Right renal pelvis (tissue), 4 donors: Measurements from ENCODE around the gene UNC5A. TPM values are rescaled to one million over a fixed set of nuclear protein-coding genes. Genes with fewer than 3 reads are reported as not detected.

Source experiments
- DNase-seq, 4 donors: peaks; one replicate each; pipeline ENCODE4 v3.0.0-alpha.2; 2013; ENCODE audit warnings: low read depth in 4 of 4, low spot score in 3 of 4, missing footprints in 1 of 4
- polyA plus RNA-seq, 4 donors: library from polyadenylated mRNA; unstranded; fragments of 120-200 nt; gene quantifications; one replicate each; pipeline ENCODE4 v1.2.1, GENCODE V29; 2013; ENCODE audit not compliant: insufficient read length in 4 of 4

The UNC5A gene
- polyA plus RNA-seq, 4 donors, result 0.11 to 0.38 (median 0.16) TPM

DNA sequence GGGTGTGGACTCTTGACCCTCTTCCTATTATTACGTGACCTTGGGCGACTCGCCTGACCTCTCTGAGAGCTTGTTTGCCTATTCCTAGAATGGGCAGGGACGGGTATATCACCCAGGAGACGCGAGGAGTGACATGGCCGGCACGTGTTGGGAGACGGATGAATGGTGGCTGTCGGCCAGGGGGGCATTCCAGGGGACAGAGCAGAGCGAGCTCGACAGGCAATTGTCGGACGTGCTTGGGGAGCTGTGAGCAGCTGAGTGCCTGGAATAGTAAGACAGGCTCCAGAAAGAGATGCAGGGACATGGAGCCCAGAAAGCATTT is 29.3 kb upstream of the UNC5A start:
- DNase-seq, result no peak

DNA sequence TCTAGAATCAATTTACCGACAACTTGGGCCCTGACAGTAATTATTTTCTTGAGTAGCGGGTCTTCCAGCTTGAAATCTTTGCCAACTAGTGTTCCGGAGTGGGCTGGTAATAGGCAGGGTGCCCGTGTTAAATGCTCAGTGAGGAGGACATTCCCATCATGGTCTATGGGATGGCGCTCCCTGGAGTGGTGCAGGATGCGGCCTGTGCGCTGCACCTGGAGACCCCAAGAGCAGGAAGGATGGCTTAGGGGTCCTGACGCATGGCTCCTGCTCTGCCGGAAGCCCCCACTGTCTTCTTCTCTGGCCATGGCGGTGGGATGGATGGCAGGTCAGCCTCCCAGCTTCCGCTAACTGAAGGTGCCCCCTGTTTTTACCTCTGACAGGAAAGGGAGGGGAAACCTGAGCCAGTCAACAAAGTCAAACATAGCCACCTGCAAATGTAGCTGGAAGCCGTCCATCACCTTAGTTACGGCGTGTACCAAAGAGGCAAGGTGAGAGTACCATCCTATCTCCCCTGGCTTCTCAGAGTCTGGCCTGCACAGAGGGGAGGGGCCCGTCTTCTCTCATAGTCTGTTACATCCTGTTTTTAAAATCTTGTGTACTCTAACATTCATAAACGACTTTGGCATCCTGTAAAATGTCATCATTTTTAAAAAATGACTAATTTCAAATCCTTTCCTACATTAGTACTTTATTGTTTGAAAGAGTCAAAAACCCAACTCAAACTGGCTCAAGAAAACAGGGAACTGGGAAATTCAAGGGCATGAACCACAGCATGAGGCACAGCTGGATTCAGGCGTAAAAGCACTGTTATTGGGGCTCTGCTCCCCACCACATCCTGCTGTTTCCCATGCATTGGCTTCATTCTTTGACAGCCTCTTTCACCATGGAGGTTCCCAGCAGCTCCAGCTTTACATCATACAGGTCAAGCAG is 28.5 kb upstream of the UNC5A start:
- DNase-seq, result no peak

DNA sequence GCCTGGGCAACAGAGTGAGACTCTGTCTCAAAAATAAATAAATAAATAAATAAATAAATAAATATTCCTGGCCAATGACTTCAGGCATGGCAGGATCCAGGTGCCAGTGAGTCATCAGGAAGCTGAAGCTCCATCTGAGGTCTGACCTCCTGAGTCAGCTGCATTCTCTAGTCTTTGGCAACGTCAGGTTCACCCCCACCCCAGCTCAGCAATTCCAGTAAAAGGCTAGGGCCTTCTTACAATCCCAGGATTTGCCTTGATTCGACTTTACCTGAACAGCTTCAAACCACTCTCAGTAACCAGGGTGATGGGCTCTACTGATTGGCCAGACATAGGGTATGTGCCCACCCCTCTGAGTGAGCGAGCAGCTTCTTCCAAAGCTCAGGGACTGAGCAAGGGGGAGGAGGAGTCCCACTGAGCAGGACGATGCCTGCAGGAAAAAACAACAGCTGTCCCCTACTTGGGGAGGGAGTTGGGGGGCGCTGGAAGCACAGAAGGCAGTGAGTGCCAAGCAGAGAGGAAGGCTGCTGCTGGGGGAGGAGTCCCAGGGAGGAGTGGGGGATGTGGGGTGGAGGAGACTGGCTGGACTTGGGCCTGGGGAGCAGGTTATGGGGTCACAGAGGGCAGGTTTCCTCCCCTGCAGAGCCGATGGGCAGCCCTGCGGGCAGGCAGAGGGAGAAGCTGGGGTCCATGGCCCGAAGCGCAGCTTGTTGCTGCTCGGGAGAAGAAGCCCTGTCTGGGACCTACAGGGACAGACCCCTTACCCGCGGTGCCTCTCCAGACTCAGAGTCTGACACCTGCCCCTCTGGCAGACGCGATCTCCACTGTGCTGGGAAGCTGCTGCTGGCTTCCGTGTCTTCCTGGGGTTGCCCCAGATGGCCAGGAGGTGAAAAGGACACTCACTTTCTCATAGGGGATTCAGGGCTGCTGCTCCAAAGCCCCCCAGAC is 25.9 kb upstream of the UNC5A start:
- no peak for DNase-seq

DNA sequence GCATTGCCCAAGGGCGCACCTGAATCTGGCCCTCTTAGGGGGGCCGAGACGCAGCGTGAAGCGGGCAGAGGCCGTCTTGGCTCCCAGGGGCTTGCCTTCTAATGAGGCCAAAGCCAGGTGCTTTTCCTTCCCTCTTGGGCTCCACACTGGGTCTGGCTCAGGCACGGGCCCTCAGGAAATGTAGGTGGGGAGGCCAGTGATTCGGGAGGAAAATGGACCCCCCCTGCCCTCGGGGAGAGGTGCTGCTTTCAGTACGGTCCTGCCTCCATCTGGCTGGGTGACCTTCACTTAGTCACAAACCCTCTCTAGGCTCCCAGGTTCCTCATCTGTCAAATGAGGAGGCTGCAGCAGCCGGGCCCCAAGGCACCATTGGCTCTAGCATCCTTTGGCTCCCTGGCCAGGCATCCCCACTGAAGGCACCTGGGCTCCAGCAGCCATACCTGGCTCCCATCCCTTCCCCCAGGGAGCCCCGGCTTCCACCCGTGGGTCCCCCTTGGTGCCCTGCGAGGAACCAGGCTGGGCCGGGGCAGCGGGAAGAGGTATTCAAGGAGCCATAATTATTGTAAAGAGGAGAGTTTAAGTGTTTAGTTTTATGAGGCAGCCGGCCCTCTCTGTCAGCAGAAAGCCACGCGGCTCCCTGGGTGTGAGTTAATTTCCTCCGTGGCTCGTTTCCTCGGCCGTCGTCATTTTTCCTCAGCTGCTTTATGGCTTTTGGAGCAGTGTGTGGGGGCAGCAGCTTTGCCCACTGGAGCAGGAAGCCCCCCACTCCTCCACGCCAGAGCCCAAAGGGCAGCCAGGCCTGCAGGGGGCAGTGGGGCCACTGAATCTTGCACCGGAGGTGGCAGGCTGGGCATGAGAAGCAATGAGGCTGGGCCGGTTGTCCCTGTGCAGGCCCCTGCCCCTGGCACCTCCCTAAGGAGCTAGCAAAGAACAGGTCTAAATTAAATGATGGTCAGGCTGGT is 24.9 kb upstream of the UNC5A start:
- no peak for DNase-seq

DNA sequence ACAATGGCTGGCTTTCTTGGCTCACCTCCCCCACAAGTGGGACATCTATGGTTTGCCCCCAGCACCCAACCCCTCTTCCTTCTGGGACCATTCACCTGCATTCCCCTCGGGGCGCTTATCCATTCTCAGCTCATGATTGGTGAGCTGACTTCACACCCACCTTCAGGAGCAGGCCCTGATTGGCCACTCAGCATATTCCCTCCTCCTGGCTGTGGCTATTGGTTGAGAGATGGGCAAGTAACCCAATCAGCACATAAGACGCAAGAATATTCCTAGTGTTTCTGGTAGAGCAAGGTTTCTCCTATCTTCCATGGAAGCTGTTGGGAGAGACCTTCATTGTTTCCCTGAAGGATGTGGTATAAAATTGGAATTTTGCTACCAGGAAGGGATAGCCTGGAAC is 22.7 kb upstream of the UNC5A start:
- DNase-seq, result no peak

DNA sequence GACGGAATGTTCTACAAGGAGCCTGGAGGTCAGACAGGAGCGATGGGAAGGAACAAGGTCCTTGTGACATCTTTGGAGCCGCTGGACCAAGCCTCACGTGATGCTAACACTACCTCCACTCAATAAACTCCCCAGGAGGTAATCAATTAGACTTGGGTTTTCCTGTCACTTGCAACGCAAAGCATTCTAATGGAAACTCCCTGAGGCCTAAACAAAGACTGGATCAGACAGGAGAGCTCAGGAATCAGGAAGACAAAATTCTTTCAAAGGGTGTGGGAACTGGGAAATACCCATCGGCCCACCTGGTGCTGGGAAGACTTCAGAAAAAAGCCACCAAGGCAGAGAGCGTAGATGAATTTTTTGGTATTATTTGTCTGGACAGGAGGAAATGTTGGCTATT is 22.3 kb upstream of the UNC5A start:
- DNase-seq, result no peak

DNA sequence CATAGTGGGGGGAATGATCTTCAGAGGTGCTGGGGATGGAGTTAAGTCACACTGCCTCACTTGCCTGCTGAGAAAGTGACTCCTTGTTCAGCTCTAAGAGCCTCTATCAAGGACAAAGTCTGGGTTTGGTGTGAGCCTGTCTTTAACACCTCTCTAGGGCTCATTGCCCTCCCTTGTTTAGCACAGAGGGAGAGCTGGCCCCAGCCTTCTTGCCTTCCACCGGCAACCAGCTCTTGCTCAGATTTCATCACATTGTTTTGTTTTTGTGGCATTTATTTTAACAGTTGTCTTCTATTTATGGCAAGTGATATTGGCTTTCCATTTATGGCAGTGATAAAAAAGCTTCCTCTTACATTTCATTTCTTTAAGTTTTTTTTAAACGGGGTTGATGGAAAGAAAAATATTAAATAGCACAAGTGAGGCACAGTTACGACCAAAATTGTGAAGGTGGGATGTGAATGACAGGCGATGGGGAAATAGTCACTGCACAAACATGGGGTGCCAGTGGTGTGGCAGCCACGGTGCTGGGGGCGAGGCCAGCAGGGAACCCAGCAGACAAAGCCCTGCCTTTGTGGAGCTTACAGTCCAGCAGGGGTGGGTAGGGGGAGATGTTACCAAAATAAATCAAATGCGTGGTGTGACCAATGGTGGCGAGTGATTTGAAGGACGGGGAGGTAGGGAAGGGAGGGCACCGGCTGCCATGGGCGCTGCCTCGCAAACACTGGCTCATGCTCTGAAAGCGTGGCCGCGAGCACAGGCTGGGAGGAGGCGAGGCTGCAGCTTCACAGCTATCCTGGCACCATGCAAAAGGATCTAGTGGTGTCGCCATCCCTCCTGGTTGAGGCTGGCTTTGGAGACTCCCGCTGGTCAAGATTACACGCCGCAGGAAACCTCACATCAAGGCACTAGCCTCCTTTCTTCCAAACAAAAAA is 21.2 kb upstream of the UNC5A start:
- DNase-seq, result no peak

DNA sequence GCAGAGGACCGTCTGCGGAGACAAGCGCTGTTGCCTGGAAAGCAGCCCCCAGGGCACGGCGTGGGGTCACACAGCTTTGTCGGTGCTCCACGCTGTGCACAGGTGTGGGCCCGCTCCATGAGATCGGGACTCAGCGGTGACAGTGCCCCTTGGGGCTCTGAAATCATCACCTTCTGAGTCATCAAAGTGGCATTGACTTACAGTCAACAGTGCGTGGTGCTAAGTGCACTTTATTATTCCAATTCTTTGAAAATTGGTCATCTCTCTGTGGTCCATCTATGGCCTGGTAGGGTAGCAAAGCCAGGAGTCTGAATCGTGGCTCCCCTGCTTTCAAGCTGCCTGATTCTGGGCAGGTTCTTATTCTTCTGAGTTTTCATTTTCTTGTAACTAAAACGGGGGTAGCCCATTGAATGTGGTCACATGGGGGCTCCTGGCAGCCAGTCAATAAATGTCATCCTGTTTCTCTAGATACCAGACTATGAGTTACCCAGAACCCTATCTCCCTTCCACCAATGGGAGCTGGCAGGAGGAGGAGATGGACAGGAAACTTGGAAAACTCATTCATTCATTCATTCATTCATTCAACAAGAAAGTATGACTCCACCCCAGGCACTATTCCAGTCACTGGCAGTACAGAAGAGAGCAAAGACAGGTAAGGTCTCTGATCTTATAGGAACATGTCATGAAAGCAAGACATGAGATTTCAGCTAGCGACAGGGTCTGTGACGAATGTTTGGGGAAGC is 20.3 kb upstream of the UNC5A start:
- no peak for DNase-seq

DNA sequence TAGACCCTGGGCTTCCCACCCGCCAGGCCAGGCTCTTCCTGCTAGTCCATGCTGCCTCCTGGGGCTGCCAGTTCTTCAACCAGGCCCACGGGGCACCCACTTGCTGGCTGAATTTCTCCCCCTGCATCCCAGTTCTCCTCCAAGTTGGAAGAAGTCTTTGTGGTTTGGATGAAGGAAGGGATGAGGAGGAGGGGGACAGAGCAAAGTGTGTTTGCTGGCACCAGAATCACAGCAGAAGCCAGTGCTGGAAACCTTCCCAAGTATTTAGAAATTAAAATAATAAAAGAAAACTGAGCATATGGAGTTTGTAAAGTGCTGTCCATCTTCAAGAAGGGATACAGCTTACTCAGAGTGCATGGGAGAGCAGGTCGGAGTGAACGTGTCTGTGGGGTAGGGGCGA is 19.4 kb upstream of the UNC5A start:
- no peak for DNase-seq

DNA sequence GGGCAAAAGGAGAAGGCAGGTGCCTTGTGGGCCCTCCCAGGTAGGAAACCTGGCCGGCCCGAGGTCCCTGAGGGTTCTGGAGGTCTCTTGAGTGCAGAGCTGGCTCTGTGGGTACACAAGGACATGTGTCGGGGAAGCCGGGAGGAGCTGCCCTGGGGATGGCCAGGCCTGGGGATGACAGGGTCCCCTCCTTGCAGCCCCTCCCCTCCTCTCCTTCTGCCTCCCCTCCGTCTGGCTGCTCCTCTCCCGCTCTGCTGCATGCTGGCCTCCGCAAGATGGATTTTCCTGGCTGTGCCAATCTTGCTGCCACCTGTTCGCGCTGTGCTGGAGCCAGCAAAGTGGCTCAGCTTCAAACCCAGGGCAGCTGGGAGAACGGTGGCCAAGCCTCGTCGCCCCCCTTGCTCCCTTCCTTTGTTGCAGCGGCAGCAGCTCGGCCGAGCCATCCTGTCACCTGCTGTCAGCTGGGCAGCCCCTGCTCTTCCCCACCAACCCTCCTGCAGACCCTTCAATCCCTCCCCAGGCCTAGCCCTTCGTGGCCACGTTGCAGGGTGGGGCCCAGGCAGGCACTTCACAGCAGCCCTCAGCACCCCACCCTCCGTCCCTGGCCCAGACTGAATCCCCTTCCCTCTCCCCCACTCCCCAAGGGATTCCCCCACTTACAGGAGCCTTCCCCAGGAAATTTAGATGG is 17.6 kb upstream of the UNC5A start:
- DNase-seq, result no peak

DNA sequence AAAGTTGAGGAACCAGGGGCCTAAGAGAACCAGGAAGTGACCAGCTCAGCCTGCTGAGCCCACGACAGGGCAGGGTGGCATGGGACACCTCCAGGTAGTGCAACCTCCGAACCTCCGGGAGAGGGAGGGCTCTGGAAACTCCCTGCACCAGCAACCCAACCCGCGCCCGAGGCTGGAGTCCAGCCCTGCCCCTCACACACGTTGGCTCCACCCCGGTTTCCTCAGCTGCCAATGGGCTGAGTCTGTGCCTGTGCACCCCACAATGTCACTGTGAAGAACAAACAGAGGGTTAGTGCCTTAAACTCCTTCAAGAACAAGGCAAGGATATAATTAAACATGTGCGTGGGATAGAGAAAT is 17.0 kb upstream of the UNC5A start:
- no peak for DNase-seq

DNA sequence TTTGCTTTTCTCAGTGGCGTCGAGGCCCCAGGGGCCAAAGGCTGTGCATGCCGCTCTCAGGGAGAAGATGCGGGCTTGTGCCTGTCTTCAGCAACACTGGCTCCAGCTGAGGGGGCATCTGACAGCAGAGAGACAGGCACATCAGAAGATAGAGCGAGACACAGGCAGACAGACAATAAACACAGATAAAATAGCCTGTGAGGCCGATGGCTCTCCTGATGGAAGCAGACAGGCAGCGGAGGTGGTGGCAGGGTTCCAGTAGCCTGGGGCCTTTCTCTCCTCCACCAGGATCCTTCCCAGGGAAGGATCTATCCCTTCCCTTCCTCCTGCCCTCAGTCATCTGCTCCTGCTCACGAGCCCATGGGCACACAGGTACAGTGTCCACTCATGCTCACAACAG is 16.6 kb upstream of the UNC5A start:
- no peak for DNase-seq

DNA sequence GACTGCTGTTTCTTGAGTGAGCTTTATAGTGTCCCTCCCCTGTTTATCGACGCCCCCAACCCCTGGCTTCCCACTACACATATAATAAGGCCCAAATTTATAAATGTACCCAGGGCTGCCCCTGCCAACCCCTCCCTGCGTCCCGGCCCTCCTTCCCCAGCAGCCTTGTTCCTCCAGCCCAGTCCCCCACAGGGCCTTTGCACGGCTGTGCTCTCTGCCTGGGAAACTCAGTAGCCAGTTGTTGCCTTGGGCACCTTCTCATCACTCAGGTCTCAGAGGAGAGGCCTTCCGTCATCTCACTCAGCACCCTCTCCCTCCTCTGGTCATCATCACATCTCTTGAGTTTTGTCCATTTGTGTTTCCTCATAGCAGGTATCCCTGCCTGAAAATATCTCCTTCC is 15.8 kb upstream of the UNC5A start:
- DNase-seq, result no peak

DNA sequence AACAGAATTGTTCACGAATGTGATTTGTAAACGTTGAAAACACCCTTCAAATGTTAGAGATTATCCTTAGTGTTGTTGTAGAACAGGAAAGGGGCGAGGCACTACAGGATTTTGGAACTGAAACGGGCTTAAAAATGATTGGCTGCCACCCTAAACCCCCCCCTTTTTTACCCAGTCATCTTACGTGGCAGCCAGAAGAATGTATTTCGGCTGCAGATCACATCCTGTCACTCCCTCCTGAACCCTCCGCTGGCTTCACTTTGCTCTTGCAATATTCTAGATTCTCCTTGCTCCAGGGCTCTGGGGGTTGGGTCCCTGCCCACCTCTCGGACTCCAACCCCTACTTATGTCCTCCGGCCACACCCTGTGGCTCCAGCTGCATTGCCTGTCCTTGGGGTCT is 13.9 kb upstream of the UNC5A start:
- no peak for DNase-seq

DNA sequence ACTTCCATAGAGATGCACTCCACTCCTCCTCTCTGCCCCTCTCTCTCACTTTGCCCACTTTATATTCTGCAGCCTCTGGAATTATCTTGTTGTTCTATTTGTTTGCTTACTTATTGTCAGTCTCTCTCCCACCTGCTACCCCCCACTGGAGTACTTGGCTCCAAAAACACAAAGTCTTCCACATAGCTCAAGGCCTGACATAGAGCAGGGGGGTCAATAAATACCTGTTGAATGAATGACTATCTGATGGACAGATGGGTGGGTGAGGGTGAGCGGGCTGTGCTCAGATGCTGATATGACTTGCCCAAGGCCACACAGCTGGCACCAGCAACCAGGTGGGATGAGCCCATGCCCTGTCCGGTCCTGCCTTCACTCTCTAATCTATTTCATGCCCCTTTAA is 13.4 kb upstream of the UNC5A start:
- no peak for DNase-seq

DNA sequence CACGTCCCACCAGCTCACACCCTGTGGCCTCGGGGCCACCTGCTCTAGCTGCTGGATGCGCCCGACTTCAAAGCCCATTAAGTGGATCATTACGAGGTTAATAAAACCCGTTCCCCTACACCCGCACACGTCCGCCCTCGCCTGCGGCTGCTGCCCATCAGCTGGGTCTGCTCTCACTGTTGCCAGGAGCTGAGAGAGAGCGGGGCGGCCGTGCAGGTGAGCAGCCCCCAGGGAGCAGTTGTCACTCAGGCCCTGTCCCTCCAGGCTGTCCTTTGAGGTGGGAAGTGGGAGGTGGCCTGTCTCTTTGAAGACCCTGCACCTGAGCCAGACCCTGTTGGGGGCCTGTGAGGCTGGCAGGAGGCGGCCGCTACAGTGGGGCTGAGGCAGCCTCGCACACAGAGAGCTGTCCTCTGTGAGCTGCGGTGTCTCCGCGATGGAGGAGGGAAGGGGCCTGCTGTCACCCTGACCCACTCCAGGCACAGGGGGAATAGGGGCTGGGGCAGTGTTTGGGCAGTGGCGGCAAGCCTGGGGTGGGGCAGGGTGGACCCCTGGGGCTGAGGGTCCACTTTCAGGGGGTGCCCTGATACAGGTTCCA is 12.8 kb upstream of the UNC5A start:
- no peak for DNase-seq

DNA sequence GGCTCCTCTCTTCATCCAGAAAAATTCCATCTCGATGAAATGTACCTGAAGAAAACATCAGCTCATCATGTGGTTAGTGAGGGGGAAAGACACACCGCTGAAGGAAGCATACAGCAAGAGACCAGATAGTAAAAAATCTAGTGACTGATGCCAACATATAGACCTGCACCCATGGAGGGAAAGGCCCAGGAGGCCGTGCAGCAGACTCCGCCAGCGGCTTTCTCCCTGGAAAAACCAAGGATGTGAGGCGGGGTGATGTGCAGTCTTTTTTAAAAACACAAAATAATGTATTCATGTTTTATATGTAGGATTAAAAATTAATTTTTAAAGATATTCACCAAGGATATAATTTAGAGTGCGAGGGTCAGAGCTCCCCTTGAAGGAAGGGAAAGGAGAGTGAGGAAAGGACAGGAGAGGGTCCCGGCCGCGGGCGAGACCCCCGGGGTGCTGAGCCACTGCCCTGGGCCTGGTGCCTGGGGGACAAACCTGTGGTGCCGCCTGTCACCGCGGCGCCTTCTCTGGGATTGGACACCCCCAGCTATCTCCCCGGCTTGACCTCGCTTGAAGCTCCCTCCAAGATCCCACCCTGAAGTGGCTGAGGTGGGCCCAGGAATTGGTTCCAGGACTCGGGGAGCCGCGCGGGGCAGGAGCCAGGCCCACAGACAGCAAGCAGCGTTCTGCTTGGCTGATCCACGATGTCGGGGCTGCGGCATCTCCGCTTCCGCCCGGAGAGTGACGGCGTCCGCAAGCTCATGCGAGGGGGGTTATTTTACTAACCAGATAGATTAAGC is 12.1 kb upstream of the UNC5A start:
- no peak for DNase-seq
